Measurements from ENCODE around the gene LEMD3.

LEMD3 gene

GRCh38 chr12:65170209-65170881, 962 bp downstream of the LEMD3 start:
- DNase-seq: peak; percentile 64

GRCh38 chr12:65171073-65171472, 1.7 kb downstream of the LEMD3 start:
- no peak for DNase-seq

- no peak for DNase-seq
These were observed 2.5 kb downstream of the LEMD3 start for GRCh38 chr12:65171870-65172269.

GRCh38 chr12:65175385-65175784, 6.0 kb downstream of the LEMD3 start:
- DNase-seq: no peak

- no peak for DNase-seq
These were observed 12.8 kb downstream of the LEMD3 start for GRCh38 chr12:65182012-65182739.

- no peak for DNase-seq
These were observed 14.9 kb downstream of the LEMD3 start for GRCh38 chr12:65184176-65184857.

- DNase-seq: no peak
These were observed 15.5 kb downstream of the LEMD3 start for GRCh38 chr12:65184858-65185229.

- no peak for DNase-seq
These were observed 18.3 kb downstream of the LEMD3 start for GRCh38 chr12:65187665-65188064.

- DNase-seq: no peak
These were observed 18.9 kb downstream of the LEMD3 start for GRCh38 chr12:65188179-65188701.

- no peak for DNase-seq
These were observed 19.8 kb downstream of the LEMD3 start for GRCh38 chr12:65189028-65189718.

- DNase-seq: no peak
These were observed 23.7 kb downstream of the LEMD3 start for GRCh38 chr12:65192963-65193516.

- DNase-seq: no peak
These were observed 25.6 kb downstream of the LEMD3 start for GRCh38 chr12:65194949-65195348.

GRCh38 chr12:65195387-65196055, 26.1 kb downstream of the LEMD3 start:
- DNase-seq: no peak

- DNase-seq: no peak
These were observed 27.6 kb downstream of the LEMD3 start for GRCh38 chr12:65196762-65197567.

GRCh38 chr12:65199604-65200003, 30.2 kb downstream of the LEMD3 start:
- DNase-seq: no peak

- DNase-seq: no peak
These were observed 30.8 kb downstream of the LEMD3 start for GRCh38 chr12:65200007-65200665.

- DNase-seq: no peak
These were observed 34.0 kb downstream of the LEMD3 start for GRCh38 chr12:65203376-65203775.

- DNase-seq: no peak
These were observed 35.6 kb downstream of the LEMD3 start for GRCh38 chr12:65204886-65205525.

GRCh38 chr12:65205886-65206285, 36.5 kb downstream of the LEMD3 start:
- DNase-seq: no peak

- no peak for DNase-seq
These were observed 38.7 kb downstream of the LEMD3 start for GRCh38 chr12:65208125-65208524.

Data from stimulated activated CD4-positive, alpha-beta T cell treated with anti-CD3 and anti-CD28 coated beads, Interleukin-4, amount 100 ng/mL, for 1 hour (primary cell).